ENCODE measurements around the gene TDRD6.

DNA sequence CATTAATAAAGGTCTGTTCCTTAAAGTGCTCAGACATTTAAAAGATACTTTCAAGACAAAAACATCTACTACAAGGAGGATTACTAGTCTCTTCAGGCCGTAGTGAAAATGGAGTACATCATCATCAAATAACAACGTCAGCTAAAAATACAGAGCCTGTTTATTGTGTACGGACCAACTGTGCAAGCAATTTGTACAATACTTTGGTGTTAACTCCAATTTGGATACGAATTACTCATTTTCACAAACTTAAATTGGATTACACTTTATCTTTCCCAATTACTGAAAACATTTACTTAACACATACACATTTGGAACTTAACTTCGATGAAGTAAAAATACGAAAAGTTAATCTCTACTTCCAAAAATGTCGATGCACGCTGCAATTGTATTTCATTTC is 35.9 kb upstream of the TDRD6 start:
- TF ChIP-seq MAX (IDR thresholded peaks at IDR 0.05; ENCODE audit: low read depth), result no peak
- TF ChIP-seq CTCF (IDR thresholded peaks at IDR 0.05), result no peak

Measured in SK-N-SH (cell line).